ENCODE data around the gene RTRAF. TPM values are rescaled to one million over a fixed set of nuclear protein-coding genes. Genes with fewer than 3 reads are reported as not detected.

Gene RTRAF
- 108 and 118 TPM in 2 replicates for total RNA-seq

DNA sequence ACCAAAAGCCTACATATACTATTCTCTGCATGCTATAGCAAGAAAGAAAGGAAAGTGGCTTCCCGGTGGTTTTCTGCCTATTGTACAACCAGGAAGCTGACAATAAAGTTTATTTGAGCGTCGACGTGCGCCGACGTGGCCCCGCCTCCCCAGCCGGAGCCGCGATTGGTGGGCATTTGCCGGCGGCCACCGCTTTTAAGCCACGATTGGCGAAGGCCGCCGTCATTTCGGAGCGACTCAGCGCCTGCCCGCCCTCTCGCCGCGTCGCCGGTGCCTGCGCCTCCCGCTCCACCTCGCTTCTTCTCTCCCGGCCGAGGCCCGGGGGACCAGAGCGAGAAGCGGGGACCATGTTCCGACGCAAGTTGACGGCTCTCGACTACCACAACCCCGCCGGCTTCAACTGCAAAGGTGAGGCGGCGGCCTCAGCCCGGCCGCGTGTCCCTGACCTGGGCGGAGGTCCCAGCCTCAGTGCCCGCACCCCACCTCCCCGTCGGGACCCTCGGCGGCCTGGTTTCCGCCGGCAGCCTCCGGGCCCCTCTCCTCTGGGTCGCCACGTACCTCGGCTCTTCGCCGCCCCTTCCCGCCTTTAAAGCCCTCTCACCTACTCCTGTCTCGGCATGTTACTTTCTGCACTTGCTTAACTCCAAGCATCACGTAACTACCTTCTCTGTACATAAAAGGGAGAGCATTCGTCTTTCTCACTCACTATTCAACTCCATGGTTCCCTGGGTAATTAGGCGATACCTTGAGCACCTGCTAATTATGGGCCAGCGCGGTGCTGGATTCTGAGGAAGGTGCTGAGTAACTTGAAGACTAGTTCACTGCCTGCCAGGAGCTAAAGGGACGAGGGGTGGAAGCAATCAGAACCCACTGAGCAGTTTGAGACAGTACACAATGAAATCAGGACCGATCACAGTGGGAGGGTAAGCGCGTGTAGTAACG, at the start of gene RTRAF:
RTRAF (plus strand) TSS at position 254 of the 942 bp plus-strand sequence; CDS start at position 348, 94 bp downstream.

Other genes starting within 250 kb of the RTRAF start
- 56.8 and 93.2 TPM in 2 replicates for gene GNG2, start 128.9 kb upstream of the RTRAF start, total RNA-seq
- gene NID2, start 79.5 kb downstream of the RTRAF start, total RNA-seq: 104 and 178 TPM in 2 replicates

All from epithelial cell of alveolus of lung (primary cell).